Panc1 (cell line): ENCODE data around the gene THSD8.

Experiments
- POLR2AphosphoS5 ChIP-seq: IDR thresholded peaks from 2 replicates; pipeline ENCODE4 v1.6.1; 2012; ENCODE audit warnings: mild to moderate bottlenecking, low read depth, low read length, moderate library complexity
- TF ChIP-seq, protein P1 (sequence below): fragments of 450-650 bp; IDR thresholded peaks from 2 replicates; pipeline ENCODE4 v1.5.1; 2017; ENCODE audit warnings: mild to moderate bottlenecking
- TF ChIP-seq, protein P2 (sequence below), 2 experiments: IDR thresholded peaks; 2 replicates each; pipeline ENCODE4 v1.6.1; 2011 to 2012; ENCODE audit warnings: low read depth in 2 of 2, control low read depth in 1 of 2, low read length in 1 of 2, mild to moderate bottlenecking in 1 of 2, moderate library complexity in 1 of 2; ENCODE audit not compliant: insufficient read depth in 1 of 2

GRCh38 chr19:12764698-12765097 is 37.2 kb upstream of the THSD8 start:
- TF ChIP-seq, protein P1, sequence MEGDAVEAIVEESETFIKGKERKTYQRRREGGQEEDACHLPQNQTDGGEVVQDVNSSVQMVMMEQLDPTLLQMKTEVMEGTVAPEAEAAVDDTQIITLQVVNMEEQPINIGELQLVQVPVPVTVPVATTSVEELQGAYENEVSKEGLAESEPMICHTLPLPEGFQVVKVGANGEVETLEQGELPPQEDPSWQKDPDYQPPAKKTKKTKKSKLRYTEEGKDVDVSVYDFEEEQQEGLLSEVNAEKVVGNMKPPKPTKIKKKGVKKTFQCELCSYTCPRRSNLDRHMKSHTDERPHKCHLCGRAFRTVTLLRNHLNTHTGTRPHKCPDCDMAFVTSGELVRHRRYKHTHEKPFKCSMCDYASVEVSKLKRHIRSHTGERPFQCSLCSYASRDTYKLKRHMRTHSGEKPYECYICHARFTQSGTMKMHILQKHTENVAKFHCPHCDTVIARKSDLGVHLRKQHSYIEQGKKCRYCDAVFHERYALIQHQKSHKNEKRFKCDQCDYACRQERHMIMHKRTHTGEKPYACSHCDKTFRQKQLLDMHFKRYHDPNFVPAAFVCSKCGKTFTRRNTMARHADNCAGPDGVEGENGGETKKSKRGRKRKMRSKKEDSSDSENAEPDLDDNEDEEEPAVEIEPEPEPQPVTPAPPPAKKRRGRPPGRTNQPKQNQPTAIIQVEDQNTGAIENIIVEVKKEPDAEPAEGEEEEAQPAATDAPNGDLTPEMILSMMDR: no peak
- no peak for TF ChIP-seq POLR2AphosphoS5
- TF ChIP-seq, protein P2, sequence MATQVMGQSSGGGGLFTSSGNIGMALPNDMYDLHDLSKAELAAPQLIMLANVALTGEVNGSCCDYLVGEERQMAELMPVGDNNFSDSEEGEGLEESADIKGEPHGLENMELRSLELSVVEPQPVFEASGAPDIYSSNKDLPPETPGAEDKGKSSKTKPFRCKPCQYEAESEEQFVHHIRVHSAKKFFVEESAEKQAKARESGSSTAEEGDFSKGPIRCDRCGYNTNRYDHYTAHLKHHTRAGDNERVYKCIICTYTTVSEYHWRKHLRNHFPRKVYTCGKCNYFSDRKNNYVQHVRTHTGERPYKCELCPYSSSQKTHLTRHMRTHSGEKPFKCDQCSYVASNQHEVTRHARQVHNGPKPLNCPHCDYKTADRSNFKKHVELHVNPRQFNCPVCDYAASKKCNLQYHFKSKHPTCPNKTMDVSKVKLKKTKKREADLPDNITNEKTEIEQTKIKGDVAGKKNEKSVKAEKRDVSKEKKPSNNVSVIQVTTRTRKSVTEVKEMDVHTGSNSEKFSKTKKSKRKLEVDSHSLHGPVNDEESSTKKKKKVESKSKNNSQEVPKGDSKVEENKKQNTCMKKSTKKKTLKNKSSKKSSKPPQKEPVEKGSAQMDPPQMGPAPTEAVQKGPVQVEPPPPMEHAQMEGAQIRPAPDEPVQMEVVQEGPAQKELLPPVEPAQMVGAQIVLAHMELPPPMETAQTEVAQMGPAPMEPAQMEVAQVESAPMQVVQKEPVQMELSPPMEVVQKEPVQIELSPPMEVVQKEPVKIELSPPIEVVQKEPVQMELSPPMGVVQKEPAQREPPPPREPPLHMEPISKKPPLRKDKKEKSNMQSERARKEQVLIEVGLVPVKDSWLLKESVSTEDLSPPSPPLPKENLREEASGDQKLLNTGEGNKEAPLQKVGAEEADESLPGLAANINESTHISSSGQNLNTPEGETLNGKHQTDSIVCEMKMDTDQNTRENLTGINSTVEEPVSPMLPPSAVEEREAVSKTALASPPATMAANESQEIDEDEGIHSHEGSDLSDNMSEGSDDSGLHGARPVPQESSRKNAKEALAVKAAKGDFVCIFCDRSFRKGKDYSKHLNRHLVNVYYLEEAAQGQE (IDR thresholded peaks at IDR 0.05; ENCODE audit: insufficient read depth in 1 of 2, low read depth in 2 of 2, low read length in 1 of 2): no peak
